ENCODE measurements around the gene BPIFB2. TPM values are rescaled to one million over a fixed set of nuclear protein-coding genes. Genes with fewer than 3 reads are reported as not detected.

The BPIFB2 gene
- polyA plus RNA-seq, 2 donors: 0.08 to 0.85 TPM

DNA sequence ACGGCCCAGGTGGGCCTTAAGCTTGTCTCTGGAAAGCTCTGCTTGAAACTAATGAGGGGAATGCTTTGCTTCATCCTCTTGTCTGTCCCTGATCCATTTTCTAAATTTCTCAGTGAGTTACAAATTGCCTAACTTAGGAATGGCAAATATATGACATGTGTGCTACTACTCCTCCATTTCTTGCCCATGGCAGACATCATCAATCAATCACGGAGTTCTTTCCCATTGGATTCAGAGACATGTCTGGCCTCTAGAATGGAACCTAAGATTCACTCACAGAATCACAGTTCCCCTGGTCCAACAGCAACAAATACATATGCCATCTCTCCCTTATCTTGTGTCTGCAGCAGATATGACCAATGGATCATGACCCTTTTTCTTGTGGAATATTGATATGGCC is 65.3 kb downstream of the BPIFB2 start:
- H3K27ac ChIP-seq (ENCODE audit: low read depth in 2 of 2, low read length in 1 of 2): no peak overlapping the region
- 81% methylated on average over 2 of the region's 2 CpGs for WGBS, 2 donors

More for the DNA sequence above, 65.3 kb downstream of the BPIFB2 start:
- H3K9me3 ChIP-seq (ENCODE audit: control insufficient read depth in 2 of 2, insufficient read depth in 1 of 2, low read depth in 1 of 2, low read length in 1 of 2): peaks cover 0 to 2% of the 10 kb centered on the region in 2 donors
- no peaks in the 10 kb centered on the region for H3K4me1 ChIP-seq (ENCODE audit: control insufficient read depth in 2 of 2, insufficient read depth in 2 of 2, low read length in 1 of 2)
- no peak overlapping the region for H3K4me3 ChIP-seq (ENCODE audit: low read depth in 1 of 2, low read length in 2 of 2)
- H3K27me3 ChIP-seq (ENCODE audit: control insufficient read depth in 1 of 2, insufficient read depth in 2 of 2, low read length in 2 of 2): no peaks in the 10 kb centered on the region
- H3K36me3 ChIP-seq (ENCODE audit: control insufficient read depth in 2 of 2, insufficient read depth in 2 of 2, low read length in 1 of 2): no peaks in the 10 kb centered on the region

Other genes with a start within 250 kb of the BPIFB2 start
- under 1 TPM; 0.46 to 0.96 TPM for gene DNMT3B, start 245.3 kb upstream of the BPIFB2 start, polyA plus RNA-seq
- gene MAPRE1, start 187.8 kb upstream of the BPIFB2 start, polyA plus RNA-seq: 10 to 100 TPM; 13.9 to 38.9 TPM
- under 1 TPM; 0.11 to 0.28 TPM for gene EFCAB8, start 148.8 kb upstream of the BPIFB2 start, polyA plus RNA-seq
- gene SUN5, start 3.3 kb upstream of the BPIFB2 start, polyA plus RNA-seq: not detected
- gene BPIFB6, start 23.9 kb downstream of the BPIFB2 start, polyA plus RNA-seq: not detected
- not detected for gene BPIFB3, start 46.2 kb downstream of the BPIFB2 start, polyA plus RNA-seq
- gene BPIFB4, start 71.9 kb downstream of the BPIFB2 start, polyA plus RNA-seq: not detected
- not detected for gene BPIFA2, start 160.5 kb downstream of the BPIFB2 start, polyA plus RNA-seq
- not detected for gene BPIFA3, start 209.6 kb downstream of the BPIFB2 start, polyA plus RNA-seq
- gene BPIFA1, start 228.3 kb downstream of the BPIFB2 start, polyA plus RNA-seq: not detected

All from esophagus (tissue), 2 donors.